Heart right ventricle (tissue), 16 donors: ENCODE results near the gene TPM2. TPM values are rescaled to one million over a fixed set of nuclear protein-coding genes. Genes with fewer than 3 reads are reported as not detected.

Experiments used
- ATAC-seq, 8 donors: fragments of 200-7000 bp; cut with Tn5 transposase; one replicate each; pipeline ENCODE4 v1.9.1; 2020; ENCODE audit warnings: mild to moderate bottlenecking in 8 of 8, moderate library complexity in 8 of 8, moderate number of reproducible peaks in 1 of 8
- DNase-seq, 2 donors: peaks; one replicate each; pipeline ENCODE4 v3.0.0-alpha.2; 2020
- H3K27ac ChIP-seq, 10 donors: fragments of 200-600 bp; sonication (generic) in 2 of 10; one replicate each; pipeline versions ENCODE4 v1.5.0 to v1.8.0; 2020 to 2022; ENCODE audit warnings: mild to moderate bottlenecking in 3 of 10
- H3K27me3 ChIP-seq, 7 donors: fragments of 200-600 bp; one replicate each; pipeline ENCODE4 v1.8.0; 2021 to 2022; ENCODE audit warnings: mild to moderate bottlenecking in 2 of 7
- H3K36me3 ChIP-seq, 9 donors: fragments of 200-600 bp; sonication (generic) in 1 of 9; one replicate each; pipeline versions ENCODE4 v1.5.0 to v1.8.0; 2020 to 2022; ENCODE audit warnings: mild to moderate bottlenecking in 2 of 9
- H3K4me1 ChIP-seq, 9 donors: fragments of 200-600 bp; sonication (generic) in 1 of 9; one replicate each; pipeline versions ENCODE4 v1.5.0 to v1.8.0; 2020 to 2022; ENCODE audit warnings: mild to moderate bottlenecking in 4 of 9
- H3K4me3 ChIP-seq, 10 donors: fragments of 200-600 bp; sonication (generic) in 2 of 10; one replicate each; pipeline versions ENCODE4 v1.5.0 to v1.8.0; 2020 to 2022; ENCODE audit warnings: mild to moderate bottlenecking in 7 of 10, moderate library complexity in 2 of 10
- H3K9me3 ChIP-seq, 11 donors: fragments of 200-600 bp in 10 of 11; sonication (generic) in 2 of 11; one replicate each; pipeline versions ENCODE4 v1.5.0 to v1.8.0; 2013 to 2022; ENCODE audit warnings: mild to moderate bottlenecking in 2 of 11, control low read depth in 1 of 11, moderate library complexity in 1 of 11
- WGBS, 2 donors: extraction: QIAGEN DNeasy Blood & Tissue Kit; methylation state at CpG; one replicate each; pipeline ENCODE4 v1.1.7; 2013; ENCODE audit warnings: inconsistent platforms in 1 of 2; 5-methylcytosine and 5-hydroxymethylcytosine counted together
- intact Hi-C, 10 donors: fragments of 100-400 bp; cut with DNase I; formaldehyde crosslinking; loops; one replicate each; pipeline versions ENCODE4 v1.11.1 to v1.14.2; 2022
- polyA plus RNA-seq, 2 donors: library from polyadenylated mRNA; stranded (reverse); fragments of 200-250 nt; gene quantifications; one replicate each; pipeline ENCODE4 v1.2.3, GENCODE V29; 2013
- total RNA-seq, 10 donors: library from RNA; stranded (reverse); fragmentation: NEBNext Ultra II Directional in 3 of 10; extraction: Animal tissue kit (Norgen Biotek cat#: 25700) in 3 of 10; gene quantifications; one replicate each; pipeline versions ENCODE4 v1.2.1 to v1.2.4, GENCODE V29; 2021 to 2023
- TF ChIP-seq, protein P1 (sequence below), 9 donors: fragments of 200-600 bp; sonication (generic) in 2 of 9; IDR thresholded peaks; one replicate each; pipeline versions ENCODE4 v1.5.0 to v1.8.0; 2021 to 2022; ENCODE audit warnings: antibody characterized with exemption in 9 of 9, mild to moderate bottlenecking in 5 of 9, moderate library complexity in 1 of 9
- donor health status: Arrhythmogenic right ventricular cardiomyopathy.
- donor health status: ischemic (EF 13 %, LVEDD 7.1; RV severe dilation, severe dysfunction).
- donor health status: healthy with polysubstance abuse.
- donor health status: DM: no; HTN: yes; CAD: no.
- donor health status: DM: no; HTN: no; CAD: no.
- donor health status: ischemic (EF 25% LVEDD 6.9; RV normal size, moderate dysfunction).
- donor health status: ischemic (EF 25% LVEDD 5.7; RV mildly dilated, moderate dysfunction).
- donor health status: healthy.
- donor health status: DM: yes; HTN: yes; CAD: no.
- donor health status: Ischemic cardiomyopathy.
- donor health status: ischemic (EF 35%, LVEDD 5.7; RV mildly dilated, moderate dysfunction).
- donor health status: nonischemic (EF 11% LVEDD 7.7; RV severe dilation, severe dysfunction).
- donor health status: DM: yes; HTN: yes; CAD: no.
- donor health status: PGD.
- donor health status: ischemic (EF 29% LVEDD 5.4; RV normal size, mild dysfunction).
- donor health status: nonischemic (EF 23%, LVEDD 6.1; RV moderate dilation, normal function).

The TPM2 gene
- total and polyA plus RNA-seq, 12 donors, result 548 to 1,940 (median 784) TPM

DNA sequence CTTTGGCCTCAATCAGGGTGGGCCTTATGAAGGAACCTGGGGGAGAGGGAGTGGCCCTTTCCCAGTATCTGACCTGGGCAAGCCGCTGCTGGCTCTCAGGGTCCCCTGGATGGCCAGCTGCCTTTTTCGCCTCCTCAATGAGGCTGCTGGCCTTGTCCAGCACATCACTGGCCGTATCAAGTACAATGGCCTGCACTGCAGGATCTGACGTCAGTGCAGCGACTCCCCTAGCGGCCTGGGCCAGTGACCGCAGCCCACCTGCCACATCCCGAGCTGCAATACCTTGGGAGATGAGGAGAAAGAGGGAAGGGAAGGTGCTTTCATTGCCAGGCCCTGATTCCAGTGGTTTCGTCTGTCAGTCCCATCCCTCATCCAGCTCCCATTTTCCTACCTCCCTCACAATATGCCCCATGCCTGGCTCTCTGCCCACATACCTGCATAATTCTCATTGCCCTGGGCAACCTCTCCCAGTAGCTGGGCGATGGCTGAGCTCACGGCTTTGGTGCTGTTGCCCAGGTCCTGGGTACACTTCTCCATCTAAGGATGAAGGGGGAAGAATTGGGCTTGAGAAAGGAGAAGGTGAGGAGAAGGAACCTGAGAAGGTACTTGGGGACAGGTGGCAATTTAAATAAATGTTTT is 23.2 kb upstream of the TPM2 start:
- Histone ChIP-seq H3K4me3 (no peak overlapping the region), H3K9me3 (no peaks in the 10 kb centered on the region), H3K27ac (no peak overlapping the region), H3K4me1 (no peaks in the 10 kb centered on the region), H3K36me3 (peaks cover 15 to 100% (median 96%) of the 10 kb centered on the region in 9 donors), H3K27me3 (no peaks in the 10 kb centered on the region)
- no peak for ATAC-seq
- DNase-seq, result no peak
- intact Hi-C loops, result loop anchor here in 1 of 10 donors (5.0 kb wide), 1 partner anchor 1691 kb away; no protein-coding TSS in a partner anchor
- TF ChIP-seq, protein P1, sequence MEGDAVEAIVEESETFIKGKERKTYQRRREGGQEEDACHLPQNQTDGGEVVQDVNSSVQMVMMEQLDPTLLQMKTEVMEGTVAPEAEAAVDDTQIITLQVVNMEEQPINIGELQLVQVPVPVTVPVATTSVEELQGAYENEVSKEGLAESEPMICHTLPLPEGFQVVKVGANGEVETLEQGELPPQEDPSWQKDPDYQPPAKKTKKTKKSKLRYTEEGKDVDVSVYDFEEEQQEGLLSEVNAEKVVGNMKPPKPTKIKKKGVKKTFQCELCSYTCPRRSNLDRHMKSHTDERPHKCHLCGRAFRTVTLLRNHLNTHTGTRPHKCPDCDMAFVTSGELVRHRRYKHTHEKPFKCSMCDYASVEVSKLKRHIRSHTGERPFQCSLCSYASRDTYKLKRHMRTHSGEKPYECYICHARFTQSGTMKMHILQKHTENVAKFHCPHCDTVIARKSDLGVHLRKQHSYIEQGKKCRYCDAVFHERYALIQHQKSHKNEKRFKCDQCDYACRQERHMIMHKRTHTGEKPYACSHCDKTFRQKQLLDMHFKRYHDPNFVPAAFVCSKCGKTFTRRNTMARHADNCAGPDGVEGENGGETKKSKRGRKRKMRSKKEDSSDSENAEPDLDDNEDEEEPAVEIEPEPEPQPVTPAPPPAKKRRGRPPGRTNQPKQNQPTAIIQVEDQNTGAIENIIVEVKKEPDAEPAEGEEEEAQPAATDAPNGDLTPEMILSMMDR (IDR thresholded peaks at IDR 0.05), result no peak
- 84 to 92% methylated on average over 11 of the region's 11 CpGs for WGBS, 2 donors

DNA sequence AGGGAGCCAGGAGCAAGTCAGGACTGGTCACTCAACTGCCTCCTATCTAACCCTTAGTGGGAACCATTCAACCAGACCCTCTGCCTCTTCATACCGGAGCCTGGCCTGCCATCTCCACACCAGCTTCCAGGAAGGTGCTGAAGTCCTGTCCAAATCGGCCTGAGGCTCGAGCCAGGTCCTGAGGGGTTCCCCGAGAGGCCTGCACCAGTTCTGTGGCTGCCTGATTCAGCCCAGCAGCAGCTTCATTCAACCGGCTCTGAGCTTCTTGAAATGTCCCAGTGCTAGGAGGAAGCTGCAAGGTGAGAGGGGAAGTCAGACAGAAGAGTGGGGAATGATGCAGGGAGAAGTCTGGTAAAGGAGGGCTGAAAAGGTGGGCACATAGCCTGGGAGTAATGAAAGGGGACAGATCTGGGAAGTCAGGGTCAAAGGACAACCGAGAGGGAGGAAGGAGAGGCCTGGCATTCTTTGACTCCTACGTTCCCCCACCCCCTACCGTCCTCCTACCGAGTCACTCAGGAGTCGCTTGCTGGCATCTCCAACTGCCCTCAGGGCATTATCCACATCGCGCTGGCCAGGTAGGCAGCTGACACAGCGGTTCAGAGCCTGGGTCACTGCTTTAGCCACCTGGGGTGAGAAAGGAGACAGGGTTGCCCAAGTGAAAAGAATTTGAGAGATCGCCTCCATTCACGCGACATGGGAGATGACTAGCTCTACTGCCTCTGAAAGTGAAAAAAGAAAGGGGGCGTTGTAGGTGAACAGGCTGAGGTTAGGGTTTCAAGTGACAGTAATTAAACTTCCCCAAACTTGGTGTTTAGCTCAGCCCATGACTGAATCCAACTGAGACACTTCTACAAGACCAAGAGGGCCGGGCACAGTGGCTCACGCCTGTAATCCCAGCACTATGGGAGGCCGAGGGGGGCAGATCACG is 22.0 kb upstream of the TPM2 start:
- 86 to 88% methylated on average over 21 of the region's 21 CpGs for WGBS, 2 donors
- Histone ChIP-seq H3K27ac (no peak overlapping the region), H3K4me1 (no peaks in the 10 kb centered on the region), H3K36me3 (peaks cover 21 to 100% (median 96%) of the 10 kb centered on the region in 9 donors), H3K27me3 (no peaks in the 10 kb centered on the region), H3K4me3 (no peak overlapping the region), H3K9me3 (no peaks in the 10 kb centered on the region)
- ATAC-seq (no peak), DNase-seq (no peak)
- TF ChIP-seq, protein P1 (IDR thresholded peaks at IDR 0.05), result no peak
- intact Hi-C loops, result loop anchor here in 1 of 10 donors (5.0 kb wide), 1 partner anchor 1689 kb away; no protein-coding TSS in a partner anchor

DNA sequence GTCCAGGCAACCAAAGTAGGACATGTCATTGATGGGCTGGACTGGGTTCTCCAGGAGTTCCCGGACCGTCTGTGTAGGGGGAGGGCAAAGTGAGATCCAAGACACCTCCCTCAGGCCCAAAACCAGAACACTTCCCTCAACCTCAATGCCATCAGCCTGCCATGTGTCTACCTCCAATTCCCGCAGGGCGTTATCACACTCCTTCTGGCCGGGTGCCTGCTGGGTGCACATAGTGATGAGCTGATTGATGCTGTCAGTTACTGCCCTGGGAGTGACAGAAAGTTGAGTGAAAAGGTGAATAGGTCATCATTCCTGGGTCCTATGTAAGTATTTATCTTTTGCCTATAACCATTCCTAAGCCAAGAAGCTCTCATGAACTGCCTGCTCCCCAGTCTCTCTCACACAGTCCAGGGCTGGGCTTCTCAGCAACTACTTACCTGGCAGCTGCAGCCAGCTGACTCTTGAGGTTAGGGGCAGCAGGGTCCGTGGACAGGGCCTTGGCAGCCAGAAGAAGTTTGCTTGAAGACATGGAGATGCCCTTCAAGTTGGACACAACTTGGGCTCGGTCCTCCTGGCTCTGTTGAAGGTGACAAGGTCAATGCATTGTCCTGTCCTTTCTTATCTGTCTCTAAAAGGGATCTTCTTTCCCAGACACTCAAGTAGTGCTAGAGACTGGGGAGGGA is 21.2 kb upstream of the TPM2 start:
- intact Hi-C loops, result loop anchor here in 1 of 10 donors (5.0 kb wide), 1 partner anchor 1689 kb away; no protein-coding TSS in a partner anchor
- Histone ChIP-seq H3K36me3 (peaks cover 21 to 100% (median 96%) of the 10 kb centered on the region in 9 donors), H3K4me1 (no peaks in the 10 kb centered on the region), H3K9me3 (no peaks in the 10 kb centered on the region), H3K4me3 (no peak overlapping the region), H3K27ac (no peak overlapping the region), H3K27me3 (no peaks in the 10 kb centered on the region)
- WGBS, 2 donors, result 58 to 65% methylated on average over 7 of the region's 7 CpGs
- peak in 2 of 8 donors; percentile 5 to 17 for ATAC-seq
- TF ChIP-seq, protein P1 (IDR thresholded peaks at IDR 0.05), result no peak
- DNase-seq, result no peak

DNA sequence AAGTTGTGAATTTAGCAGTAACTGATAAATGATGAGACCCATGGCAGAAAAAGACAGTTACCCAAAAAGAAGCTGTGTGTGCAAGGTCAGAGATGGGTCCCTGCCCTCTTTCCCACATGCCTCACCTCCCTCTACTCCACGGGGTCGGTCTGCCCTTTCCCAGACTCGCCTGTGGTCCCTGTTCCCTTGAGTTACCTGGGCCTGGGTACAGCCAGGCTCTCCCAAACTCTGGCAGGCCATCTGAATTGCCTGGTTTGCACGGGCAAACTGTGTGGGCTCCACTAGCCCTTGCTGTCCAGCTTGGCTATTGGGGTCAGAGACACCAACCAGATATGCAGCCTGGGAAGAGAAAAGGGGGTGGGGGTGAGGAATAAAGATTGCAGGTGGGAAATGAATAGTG is 18.4 kb upstream of the TPM2 start:
- Histone ChIP-seq H3K4me1 (peaks cover 0 to 10% (median 0%) of the 10 kb centered on the region in 9 donors), H3K27ac (no peak overlapping the region), H3K4me3 (no peak overlapping the region), H3K9me3 (no peaks in the 10 kb centered on the region), H3K36me3 (peaks cover 19 to 100% (median 96%) of the 10 kb centered on the region in 9 donors), H3K27me3 (no peaks in the 10 kb centered on the region)
- ATAC-seq (no peak), DNase-seq (no peak)
- intact Hi-C loops, result no loop called here
- 94 to 99% methylated on average over 4 of the region's 4 CpGs for WGBS, 2 donors
- TF ChIP-seq, protein P1 (IDR thresholded peaks at IDR 0.05), result no peak
